Fibroblast of pulmonary artery (primary cell): ENCODE measurements around the gene MAP2.

Source experiments
- DNase-seq: peaks from one replicate; pipeline ENCODE4 v3.0.0-alpha.2; 2010; ENCODE audit warnings: low read depth
- H3K4me3 ChIP-seq: replicated peaks from 2 replicates; pipeline ENCODE4 v1.5.1; 2011; ENCODE audit warnings: low read depth, mild to moderate bottlenecking, control low read depth, low read length, moderate library complexity
- CTCF ChIP-seq: IDR thresholded peaks from 2 replicates; pipeline ENCODE4 v1.5.1; 2011; ENCODE audit warnings: mild to moderate bottlenecking, control low read depth, low read length, inconsistent platforms; ENCODE audit errors: missing control alignments

MAP2 gene

GRCh38 chr2:209610631-209611030 lies 186.8 kb downstream of the MAP2 start:
- H3K4me3 ChIP-seq: no peak overlapping the region
- no peak for DNase-seq
- TF ChIP-seq CTCF: no peak

- H3K4me3 ChIP-seq: no peak overlapping the region
- no peak for DNase-seq
- TF ChIP-seq CTCF: no peak
Measured at GRCh38 chr2:209613649-209614305, 189.9 kb downstream of the MAP2 start.

GRCh38 chr2:209614690-209615369 lies 191.0 kb downstream of the MAP2 start:
- DNase-seq: no peak

GRCh38 chr2:209619782-209620181 lies 195.9 kb downstream of the MAP2 start:
- no peak overlapping the region for H3K4me3 ChIP-seq
- peak; percentile 14 for DNase-seq
- TF ChIP-seq CTCF: no peak

More at GRCh38 chr2:209614690-209615369, 191.0 kb downstream of the MAP2 start:
- H3K4me3 ChIP-seq: no peak overlapping the region
- TF ChIP-seq CTCF: no peak

- TF ChIP-seq CTCF: no peak
- H3K4me3 ChIP-seq: no peak overlapping the region
- DNase-seq: no peak
Measured at GRCh38 chr2:209624192-209624938, 200.5 kb downstream of the MAP2 start.

- H3K4me3 ChIP-seq: no peak overlapping the region
- TF ChIP-seq CTCF: no peak
- peak; percentile 59 for DNase-seq
Measured at GRCh38 chr2:209629597-209629996, 205.8 kb downstream of the MAP2 start.
